T-cell (primary cell): ENCODE measurements around the gene ST6GAL2. TPM values are rescaled to one million over a fixed set of nuclear protein-coding genes. Genes with fewer than 3 reads are reported as not detected.

Experiments used
- ATAC-seq, 4 experiments: fragments of 200-7000 bp in 3 of 4; fragments of 150-1000 bp in 1 of 4; cut with Tn5 transposase; replicated peaks in 1 of 4; 1 replicate in 3 of 4; 2 replicates in 1 of 4; pipeline ENCODE4 v1.10.0; 2021; ENCODE audit warnings: moderate library complexity in 3 of 4, mild to moderate bottlenecking in 2 of 4, moderate number of reproducible peaks in 1 of 4
- CTCF ChIA-PET, 2 donors: fragments of 300-600 bp; sonication (Branson Sonifier 250); formaldehyde crosslinking; loops; one replicate each; lab custom pipeline; 2022; ENCODE audit warnings: antibody characterized with exemption in 2 of 2; lab: Charles Lee
- POLR2A ChIA-PET, 2 donors: fragments of 300-600 bp; sonication (Branson Sonifier 250); formaldehyde crosslinking; loops; one replicate each; lab custom pipeline; 2022; ENCODE audit warnings: antibody characterized with exemption in 2 of 2; lab: Charles Lee
- DNase-seq, 35 experiments: peaks; one replicate each; pipeline versions ENCODE4 v3.0.0 to v3.0.0-alpha.2; 2013 to 2023
- H3K27ac ChIP-seq: one replicate; pipeline ENCODE4 v1.5.1; 2013; ENCODE audit warnings: low read length
- H3K27me3 ChIP-seq, 2 experiments: replicated peaks in 1 of 2; 1 replicate in 1 of 2; 2 replicates in 1 of 2; pipeline versions ENCODE4 v1.6.1 to v1.7.0; 2013; ENCODE audit warnings: low read length in 1 of 2, mixed read lengths in 1 of 2; ENCODE audit not compliant: control insufficient read depth in 2 of 2, insufficient read depth in 2 of 2; ENCODE audit errors: extremely low read depth in 1 of 2
- H3K36me3 ChIP-seq, 2 donors: 1 replicate in 1 of 2; 2 replicates in 1 of 2; pipeline versions ENCODE4 v1.6.1 to v1.7.0; 2013; ENCODE audit warnings: low read length in 1 of 2; ENCODE audit not compliant: control insufficient read depth in 2 of 2, insufficient read depth in 1 of 2; ENCODE audit errors: extremely low read depth in 1 of 2
- H3K4me1 ChIP-seq, 2 experiments: 1 replicate in 1 of 2; 2 replicates in 1 of 2; pipeline versions ENCODE4 v1.6.1 to v1.7.0; 2013; ENCODE audit warnings: low read length in 2 of 2, mixed read lengths in 1 of 2; ENCODE audit not compliant: insufficient read depth in 2 of 2, control insufficient read depth in 1 of 2; ENCODE audit errors: extremely low read depth in 1 of 2
- H3K4me3 ChIP-seq, 2 donors: 1 replicate in 1 of 2; 2 replicates in 1 of 2; pipeline versions ENCODE4 v1.5.1 to v1.7.0; 2013; ENCODE audit warnings: mild to moderate bottlenecking in 2 of 2, low read length in 1 of 2, moderate library complexity in 1 of 2; ENCODE audit not compliant: control insufficient read depth in 1 of 2; ENCODE audit errors: extremely low read depth in 1 of 2
- H3K9me3 ChIP-seq: 2 replicates; pipeline ENCODE4 v1.7.0; 2013
- H3K27ac Mint-ChIP-seq, 2 donors: one replicate each; pipeline ENCODE4 v1.8.0; 2020 to 2021; ENCODE audit warnings: mild to moderate bottlenecking in 2 of 2, mixed read lengths in 2 of 2
- H3K27me3 Mint-ChIP-seq, 2 donors: one replicate each; pipeline ENCODE4 v1.8.0; 2021 to 2022; ENCODE audit warnings: mixed read lengths in 2 of 2
- H3K36me3 Mint-ChIP-seq: one replicate; pipeline ENCODE4 v1.8.0; 2021; ENCODE audit warnings: mixed read lengths
- H3K4me1 Mint-ChIP-seq, 3 donors: one replicate each; pipeline ENCODE4 v1.8.0; 2020 to 2022; ENCODE audit warnings: mixed read lengths in 3 of 3, mild to moderate bottlenecking in 1 of 3
- H3K4me3 Mint-ChIP-seq, 3 donors: one replicate each; pipeline ENCODE4 v1.8.0; 2020 to 2022; ENCODE audit warnings: mild to moderate bottlenecking in 3 of 3, mixed read lengths in 3 of 3, moderate library complexity in 3 of 3
- H3K9me3 Mint-ChIP-seq, 3 donors: one replicate each; pipeline ENCODE4 v1.8.0; 2020 to 2022; ENCODE audit warnings: mixed read lengths in 3 of 3
- WGBS: methylation state at CpG from one replicate; pipeline ENCODE4 v1.1.5; 2013; ENCODE audit warnings: missing lambda C conversion rate; ENCODE audit not compliant: insufficient coverage; 5-methylcytosine and 5-hydroxymethylcytosine counted together
- total RNA-seq, 35 experiments: library from RNA in 6 of 35; stranded (reverse) in 6 of 35; fragments of 120-200 nt in 1 of 35; gene quantifications; one replicate each; pipeline versions ENCODE4 v1.2.1 to v1.2.4 and lab custom pipeline; 2013 to 2026

Gene ST6GAL2
- total RNA-seq, 5 donors from 2014 or later (not counting 1 experiment from before 2014, with no cell fraction given): 0.10 to 2.4 TPM; not detected in 3

DNA sequence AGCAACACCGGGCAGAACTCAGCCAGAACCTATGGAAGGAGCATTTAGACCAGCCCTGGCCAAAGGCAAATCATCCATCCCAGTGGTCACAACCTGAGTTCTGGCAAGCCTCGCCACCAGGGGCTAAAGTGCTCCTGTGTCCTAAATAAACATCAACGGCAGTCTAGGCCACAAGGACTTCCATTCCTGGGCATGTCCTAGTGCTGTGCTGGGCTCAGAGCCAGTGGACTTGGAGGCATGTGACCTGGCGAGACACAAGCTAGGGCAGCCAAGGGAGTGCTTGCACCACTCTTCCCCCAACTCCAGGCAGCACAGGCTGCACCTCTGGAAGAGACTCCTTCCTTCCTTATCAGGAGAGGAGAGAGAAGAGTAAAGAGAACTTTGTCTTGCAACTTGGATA, 69.0 kb downstream of the ST6GAL2 start:
- Histone ChIP-seq H3K27me3 (peaks cover 0 to 6% of the 10 kb centered on the region in 2 experiments), H3K36me3 (no peaks in the 10 kb centered on the region), H3K4me1 (no peaks in the 10 kb centered on the region), H3K27ac (no peak overlapping the region), H3K9me3 (no peaks in the 10 kb centered on the region), H3K4me3 (no peak overlapping the region)
- ATAC-seq: no peak
- H3K9me3 Mint-ChIP-seq: no peaks in the 10 kb centered on the region
- no peaks in the 10 kb centered on the region for H3K4me1 Mint-ChIP-seq
- POLR2A ChIA-PET: no interaction called here
- CTCF ChIA-PET: no interaction called here
- H3K36me3 Mint-ChIP-seq: no peaks in the 10 kb centered on the region
- no peak overlapping the region for H3K27ac Mint-ChIP-seq
- WGBS: 70% methylated on average over 3 of the region's 4 CpGs
- no peak for DNase-seq
- H3K4me3 Mint-ChIP-seq: no peak overlapping the region
- peaks cover 0 to 4% of the 10 kb centered on the region in 2 donors for H3K27me3 Mint-ChIP-seq

DNA sequence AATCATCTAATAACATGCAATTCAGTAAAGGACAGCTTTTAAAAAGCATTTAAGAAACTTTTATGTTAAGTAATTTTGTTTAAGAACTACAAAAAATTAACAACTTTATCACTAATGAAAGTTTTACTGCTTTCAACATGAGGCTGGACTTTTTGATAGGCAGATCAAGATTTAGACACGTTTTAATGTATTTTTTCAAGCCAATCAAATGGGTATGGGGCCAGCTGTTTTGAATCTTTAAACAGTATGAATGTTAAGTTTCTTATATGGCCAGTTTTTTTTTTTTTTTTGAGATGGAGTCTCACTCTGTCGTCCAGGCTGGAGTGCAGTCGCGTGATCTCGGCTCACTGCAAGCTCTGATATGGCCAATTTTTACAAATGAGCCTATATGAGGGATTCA, 73.1 kb downstream of the ST6GAL2 start:
- H3K4me1 Mint-ChIP-seq: no peaks in the 10 kb centered on the region
- WGBS: 89% methylated on average over 4 of the region's 5 CpGs
- ChIA-PET POLR2A (no interaction called here), CTCF (no interaction called here)
- H3K36me3 ChIP-seq: no peaks in the 10 kb centered on the region
- H3K4me3 ChIP-seq: no peak overlapping the region
- H3K4me3 Mint-ChIP-seq: no peak overlapping the region
- H3K9me3 Mint-ChIP-seq: no peaks in the 10 kb centered on the region
- peaks cover 0 to 3% of the 10 kb centered on the region in 2 experiments for H3K27me3 ChIP-seq
- H3K9me3 ChIP-seq: no peaks in the 10 kb centered on the region
- no peak for ATAC-seq
- H3K27ac ChIP-seq: no peak overlapping the region
- peaks cover 10 to 12% of the 10 kb centered on the region in 2 donors for H3K27me3 Mint-ChIP-seq
- H3K4me1 ChIP-seq: no peaks in the 10 kb centered on the region
- no peaks in the 10 kb centered on the region for H3K36me3 Mint-ChIP-seq
- DNase-seq: no peak
- H3K27ac Mint-ChIP-seq: no peak overlapping the region

DNA sequence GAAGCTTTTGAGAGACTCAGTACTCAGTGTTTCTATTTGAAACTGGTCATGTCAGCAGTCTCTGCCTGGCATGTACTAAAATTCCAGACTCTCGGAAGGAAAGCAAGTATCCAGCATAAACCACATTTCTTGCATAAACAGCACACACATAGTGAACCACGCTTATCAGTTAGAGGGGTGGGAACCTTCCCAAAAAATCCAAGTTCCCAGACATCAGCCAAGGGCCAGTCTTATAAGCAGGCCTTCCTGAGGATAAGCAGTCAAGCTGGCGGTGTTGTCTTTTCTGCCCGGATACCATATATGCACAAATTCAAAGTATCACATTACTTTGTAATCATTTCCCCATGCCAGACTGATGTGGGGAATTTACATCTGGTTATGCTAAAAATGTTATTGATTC, 73.6 kb downstream of the ST6GAL2 start:
- DNase-seq (no peak), ATAC-seq (no peak)
- Histone ChIP-seq H3K4me1 (no peaks in the 10 kb centered on the region), H3K27me3 (peaks cover 0 to 2% of the 10 kb centered on the region in 2 experiments), H3K36me3 (no peaks in the 10 kb centered on the region), H3K9me3 (no peaks in the 10 kb centered on the region), H3K27ac (no peak overlapping the region), H3K4me3 (no peak overlapping the region)
- no peak overlapping the region for H3K27ac Mint-ChIP-seq
- H3K4me3 Mint-ChIP-seq: no peak overlapping the region
- no peaks in the 10 kb centered on the region for H3K36me3 Mint-ChIP-seq
- H3K9me3 Mint-ChIP-seq: no peaks in the 10 kb centered on the region
- no peaks in the 10 kb centered on the region for H3K4me1 Mint-ChIP-seq
- WGBS: no CpG with 5 or more reads among the region's 4 CpGs
- POLR2A ChIA-PET: no interaction called here
- CTCF ChIA-PET: no interaction called here
- peaks cover 8 to 12% of the 10 kb centered on the region in 2 donors for H3K27me3 Mint-ChIP-seq

DNA sequence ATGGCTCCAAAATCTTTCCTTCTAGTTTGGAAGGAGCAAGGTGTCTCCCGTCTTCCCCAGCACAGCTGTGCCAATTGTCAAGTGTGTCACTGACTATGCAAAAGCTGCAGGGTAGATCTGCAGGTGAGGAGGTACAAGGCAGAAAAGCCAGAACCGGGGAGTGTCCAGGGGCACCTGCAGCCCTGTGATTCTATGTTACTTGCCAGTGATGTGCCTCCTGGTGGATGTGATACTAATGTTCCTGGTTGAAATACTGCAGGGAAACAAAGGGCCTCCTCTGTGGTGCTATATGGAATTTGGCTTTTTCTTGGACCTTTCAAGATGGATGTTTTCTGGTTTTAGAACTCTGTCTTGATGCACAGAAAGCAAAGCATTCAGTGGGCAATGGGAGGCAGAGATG, 80.3 kb downstream of the ST6GAL2 start:
- Mint-ChIP-seq H3K36me3 (no peaks in the 10 kb centered on the region), H3K27me3 (peaks cover 6 to 13% of the 10 kb centered on the region in 2 donors), H3K4me3 (no peak overlapping the region), H3K9me3 (peaks cover 0 to under 1% (median 0%) of the 10 kb centered on the region in 3 donors), H3K27ac (no peak overlapping the region), H3K4me1 (no peaks in the 10 kb centered on the region)
- Histone ChIP-seq H3K27me3 (no peaks in the 10 kb centered on the region), H3K9me3 (no peaks in the 10 kb centered on the region), H3K36me3 (no peaks in the 10 kb centered on the region), H3K27ac (no peak overlapping the region), H3K4me3 (no peak overlapping the region), H3K4me1 (no peaks in the 10 kb centered on the region)
- CTCF ChIA-PET: no interaction called here
- WGBS: 73% methylated on average over 1 of the region's 2 CpGs
- POLR2A ChIA-PET: no interaction called here
- no peak for DNase-seq
- no peak for ATAC-seq

DNA sequence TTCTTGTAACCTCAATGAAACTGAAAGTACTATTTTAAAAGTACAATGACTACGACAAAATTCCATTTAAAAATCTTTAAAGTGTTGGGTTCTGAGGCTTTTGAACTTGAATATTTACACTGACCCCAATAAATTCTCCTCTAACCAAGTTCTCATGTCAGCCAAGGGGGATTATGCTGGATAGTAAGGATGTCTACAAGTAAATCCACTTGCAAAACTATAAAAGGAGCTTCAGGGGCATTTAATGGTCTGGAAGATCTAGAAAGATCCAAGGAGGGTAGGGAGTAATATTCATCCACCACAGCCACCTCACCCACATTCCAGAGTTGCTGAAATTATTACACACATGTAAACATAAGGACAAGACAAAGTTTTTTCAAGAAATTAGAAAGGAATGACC, 81.8 kb downstream of the ST6GAL2 start:
- ChIA-PET CTCF (no interaction called here), POLR2A (no interaction called here)
- Mint-ChIP-seq H3K27me3 (peaks cover 6 to 11% of the 10 kb centered on the region in 2 donors), H3K36me3 (no peaks in the 10 kb centered on the region), H3K27ac (no peak overlapping the region), H3K4me3 (no peak overlapping the region), H3K4me1 (no peaks in the 10 kb centered on the region), H3K9me3 (peaks cover 0 to 3% (median 0%) of the 10 kb centered on the region in 3 donors)
- ATAC-seq (no peak), DNase-seq (no peak)
- no CpG with 5 or more reads among the region's 1 CpG for WGBS
- no peak overlapping the region for H3K4me3 ChIP-seq
- no peaks in the 10 kb centered on the region for H3K4me1 ChIP-seq
- H3K9me3 ChIP-seq: no peaks in the 10 kb centered on the region
- H3K27me3 ChIP-seq: no peaks in the 10 kb centered on the region
- H3K27ac ChIP-seq: no peak overlapping the region
- no peaks in the 10 kb centered on the region for H3K36me3 ChIP-seq

DNA sequence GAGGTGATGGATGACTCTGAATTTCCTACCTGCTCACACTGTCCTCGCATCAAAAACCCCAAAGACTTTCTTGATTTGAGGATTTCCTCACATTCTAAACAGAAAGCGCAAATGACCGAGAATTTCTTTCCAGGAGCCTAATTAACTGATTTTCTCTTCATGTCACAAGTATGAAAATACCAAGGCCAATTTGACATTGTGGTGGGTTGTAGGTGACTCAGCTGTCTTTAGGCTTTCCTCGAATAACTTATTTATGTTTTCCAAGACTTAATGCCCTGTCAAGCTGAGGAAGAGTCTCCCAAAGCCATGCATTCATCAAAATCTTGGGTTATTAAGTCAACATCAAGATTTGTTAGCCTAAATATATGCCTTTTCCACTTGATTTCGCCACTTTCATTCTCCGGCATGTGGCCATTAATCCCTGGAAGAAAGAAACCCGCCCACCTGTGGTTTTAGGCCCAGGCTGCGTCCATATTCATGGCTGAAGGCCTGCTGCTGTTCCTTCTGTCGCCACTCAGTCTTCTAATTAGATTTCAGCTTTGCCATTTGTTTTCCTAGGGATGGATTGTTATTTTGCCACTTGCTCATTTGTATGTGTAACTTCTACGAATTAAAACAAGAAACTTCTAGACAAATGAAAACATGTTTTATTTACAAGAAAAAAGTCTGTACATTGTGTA, 84.9 kb downstream of the ST6GAL2 start:
- H3K27ac Mint-ChIP-seq: no peak overlapping the region
- no peak for ATAC-seq
- Histone ChIP-seq H3K27me3 (no peaks in the 10 kb centered on the region), H3K4me1 (no peaks in the 10 kb centered on the region), H3K9me3 (no peaks in the 10 kb centered on the region), H3K36me3 (no peaks in the 10 kb centered on the region), H3K27ac (no peak overlapping the region), H3K4me3 (no peak overlapping the region)
- peaks cover 0 to 3% (median 0%) of the 10 kb centered on the region in 3 donors for H3K9me3 Mint-ChIP-seq
- H3K4me1 Mint-ChIP-seq: no peaks in the 10 kb centered on the region
- ChIA-PET POLR2A (no interaction called here), CTCF (no interaction called here)
- no peaks in the 10 kb centered on the region for H3K36me3 Mint-ChIP-seq
- H3K27me3 Mint-ChIP-seq: peaks cover 0 to 8% of the 10 kb centered on the region in 2 donors
- no peak overlapping the region for H3K4me3 Mint-ChIP-seq
- 100% methylated on average over 1 of the region's 10 CpGs for WGBS
- no peak for DNase-seq
